Measurements from ENCODE around the gene TNFAIP3.

- TF ChIP-seq CTCF (IDR thresholded peaks at IDR 0.05), result no peak
- no peak for TF ChIP-seq POLR2A (IDR thresholded peaks at IDR 0.05)
Measured at GRCh38 chr6:137856138-137856898, 10.7 kb upstream of the TNFAIP3 start.
